ENCODE measurements around the gene CDC14A.

GRCh38 chr1:100353071-100353801 lies 930 bp downstream of the CDC14A start:
- TF ChIP-seq POLR2A (IDR thresholded peaks at IDR 0.05; ENCODE audit: low read depth, low read length): no peak
- TF ChIP-seq POLR2AphosphoS5 (IDR thresholded peaks at IDR 0.05; ENCODE audit: low read depth, low read length): no peak

All from GM12891 (cell line).